ENCODE results near the gene RPE65.
"Not testable (repeated sequence)": the region's sequence is repeated elsewhere in the genome, so short reads cannot be mapped to it uniquely, and the experiment has no call there.

The RPE65 gene

DNA sequence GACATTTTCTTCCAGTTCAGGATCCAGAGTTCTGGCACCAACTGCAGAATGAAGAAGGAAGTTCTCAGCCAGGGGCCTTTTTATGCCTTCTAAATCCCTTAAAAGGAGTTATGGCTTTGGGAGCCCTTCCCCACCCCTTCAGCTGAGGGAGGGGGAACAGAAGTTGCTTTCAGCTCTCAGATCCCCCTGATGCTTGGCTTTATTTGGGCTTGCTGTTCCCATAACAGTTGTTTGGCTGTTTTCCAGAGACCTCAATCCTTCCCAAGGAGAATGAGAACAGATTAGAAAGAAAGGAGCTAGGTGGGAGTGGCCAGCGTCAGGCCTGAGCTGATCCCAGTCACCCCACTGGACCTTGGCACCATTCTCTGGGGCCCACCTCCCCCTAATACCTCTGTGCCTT lies at the start of gene RPE65:
Gene RPE65, minus strand, starts transcription at position 54 of the 400 bp plus-strand sequence. Its CDS starts 49 bp downstream, at position 5.
- DNase-seq, result no peak

DNA sequence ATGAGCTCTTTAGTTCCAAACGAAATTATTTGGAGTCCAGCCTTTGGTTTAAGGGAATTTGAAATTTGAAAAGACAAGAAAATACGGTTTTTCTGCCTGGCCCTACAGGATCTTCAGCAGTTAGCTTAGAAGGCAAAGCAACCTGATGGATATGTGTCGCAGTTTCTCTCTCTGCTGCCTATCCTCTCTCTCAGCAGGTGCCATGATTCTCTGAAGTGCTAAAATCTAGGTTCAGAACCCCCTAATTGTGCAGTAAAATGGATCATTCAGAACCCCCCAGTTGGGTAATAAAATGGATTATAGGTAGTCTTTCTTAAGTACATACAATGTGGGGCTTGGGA lies 47.6 kb upstream of the RPE65 start:
- DNase-seq, result no peak

DNA sequence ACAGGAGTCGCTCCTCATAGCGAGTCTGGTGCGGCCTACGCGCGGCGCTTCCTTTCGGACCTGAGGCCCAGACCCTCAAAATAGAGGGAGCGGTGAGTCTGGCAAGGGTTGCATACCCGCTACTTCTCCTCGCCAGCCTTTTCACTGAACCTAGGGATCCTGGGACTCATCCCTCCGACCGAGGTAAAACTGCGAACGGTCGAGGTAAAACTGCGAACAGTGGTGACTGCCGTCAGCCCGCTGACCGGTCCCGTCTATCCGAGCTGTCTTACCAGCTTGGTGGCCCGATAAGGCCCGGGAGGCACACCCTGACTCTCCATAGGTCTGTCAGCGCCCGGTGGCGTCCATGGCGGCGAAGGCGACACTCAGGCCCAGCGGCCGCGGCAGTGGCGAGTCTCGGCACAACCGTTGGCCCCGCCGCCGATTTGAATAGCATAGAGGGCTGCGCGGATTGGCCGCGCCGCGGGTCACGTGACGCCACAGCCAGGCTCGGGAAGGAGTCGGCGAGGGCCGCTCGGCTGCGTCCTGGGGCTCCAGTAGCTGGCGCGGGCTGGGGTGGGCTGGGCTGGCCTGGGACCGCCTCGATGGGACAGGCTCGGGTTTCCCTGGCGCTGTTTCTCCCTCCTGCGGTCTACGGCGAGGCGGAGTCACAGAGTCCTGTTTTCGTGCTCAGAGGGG lies 47.1 kb upstream of the RPE65 start, which contains the start of gene DEPDC1:
Gene DEPDC1, minus strand, starts transcription at position 403 of the 678 bp plus-strand sequence. Its CDS starts 83 bp downstream, at position 320.
- DNase-seq, result peak; percentile 75 to 88

DNA sequence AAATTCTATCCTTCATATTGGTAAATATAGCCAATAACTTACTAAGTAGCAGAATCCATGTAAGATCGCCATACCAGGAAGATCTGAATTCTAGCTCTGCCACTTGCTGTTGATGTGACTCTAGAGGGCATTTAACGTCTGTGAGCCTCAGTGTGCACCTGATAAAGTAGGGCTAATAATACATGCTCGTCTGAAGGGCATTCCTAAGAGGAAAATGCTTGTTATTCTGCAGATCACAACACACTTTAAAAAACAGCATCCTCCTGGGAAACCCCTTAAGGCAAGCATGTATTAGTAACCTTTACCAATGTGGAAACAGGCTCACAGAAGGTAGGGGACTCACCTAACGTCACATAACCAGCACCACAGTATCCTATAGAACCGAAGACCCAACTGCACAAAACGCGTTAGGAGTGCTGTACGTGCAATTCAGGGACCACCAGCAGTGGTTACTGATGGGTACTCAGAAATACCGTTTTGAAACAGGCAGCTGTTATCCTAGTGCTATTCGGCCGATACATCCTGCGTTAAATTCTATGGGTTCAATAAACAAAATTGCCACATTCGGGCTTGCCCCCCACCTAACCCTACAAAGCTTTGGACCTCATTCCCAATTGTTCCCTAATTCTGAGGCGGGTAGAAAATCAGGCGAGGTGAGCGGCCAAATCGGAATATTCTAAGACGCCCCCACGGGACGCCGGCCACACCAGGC lies 46.4 kb upstream of the RPE65 start:
- peak in 1 of 2 experiments; percentile 22 for DNase-seq

DNA sequence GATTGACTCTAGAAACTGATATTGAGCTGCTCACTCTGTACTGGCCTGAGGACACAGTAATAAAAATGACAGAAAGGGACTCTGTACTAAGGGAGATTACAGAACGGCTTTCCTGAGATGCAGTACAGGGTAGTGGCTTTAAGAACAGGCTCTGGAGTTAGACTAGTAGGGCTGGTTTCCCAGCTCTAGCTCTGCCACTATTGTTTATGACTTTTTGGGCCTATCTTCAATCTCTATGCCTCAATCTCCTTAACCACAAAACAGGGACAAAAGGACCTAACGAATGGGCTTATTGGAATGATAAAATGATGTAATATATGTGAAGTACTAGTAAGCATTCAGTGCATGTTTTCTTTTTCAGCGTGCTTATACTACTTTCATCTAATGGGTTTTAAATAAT lies 45.8 kb upstream of the RPE65 start:
- DNase-seq, result no peak

DNA sequence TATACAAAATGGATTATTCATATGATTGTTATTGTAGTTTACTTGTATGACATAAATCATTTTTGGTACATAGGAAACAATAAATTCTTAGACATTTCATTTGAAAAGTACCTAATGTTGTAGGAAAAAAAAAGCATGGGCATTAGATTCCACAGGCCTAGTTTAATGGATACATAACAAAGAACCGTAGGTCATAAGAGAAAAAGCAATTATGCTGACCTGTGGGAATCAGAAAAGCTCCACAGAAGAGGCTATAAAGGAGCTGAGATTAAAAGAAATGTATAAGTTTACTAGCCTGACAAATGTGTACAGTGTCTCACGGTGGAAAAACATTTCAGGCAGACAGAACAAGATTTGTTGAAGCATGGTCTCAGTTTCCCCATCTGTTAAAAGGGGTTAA lies 43.4 kb upstream of the RPE65 start:
- no peak for DNase-seq

DNA sequence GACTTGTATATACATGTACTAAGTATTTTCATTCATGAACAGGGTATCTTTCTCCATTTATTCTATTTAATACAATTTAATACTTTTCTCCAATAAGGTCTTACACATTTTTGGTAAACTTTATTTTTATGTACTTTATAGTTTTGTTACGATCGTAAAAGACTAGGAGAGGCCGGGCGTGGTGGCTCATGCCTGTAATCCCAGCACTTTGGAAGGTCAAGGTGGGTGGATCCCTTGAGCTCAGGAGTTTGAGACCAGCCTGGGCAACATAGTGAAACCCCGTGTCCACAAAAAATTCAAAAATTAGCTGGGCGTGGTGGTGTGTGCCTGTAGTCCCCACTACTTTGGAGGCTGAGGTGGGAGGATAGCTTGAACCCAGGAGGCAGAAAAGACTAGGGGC lies 42.5 kb upstream of the RPE65 start:
- not testable (repeated sequence) for DNase-seq

DNA sequence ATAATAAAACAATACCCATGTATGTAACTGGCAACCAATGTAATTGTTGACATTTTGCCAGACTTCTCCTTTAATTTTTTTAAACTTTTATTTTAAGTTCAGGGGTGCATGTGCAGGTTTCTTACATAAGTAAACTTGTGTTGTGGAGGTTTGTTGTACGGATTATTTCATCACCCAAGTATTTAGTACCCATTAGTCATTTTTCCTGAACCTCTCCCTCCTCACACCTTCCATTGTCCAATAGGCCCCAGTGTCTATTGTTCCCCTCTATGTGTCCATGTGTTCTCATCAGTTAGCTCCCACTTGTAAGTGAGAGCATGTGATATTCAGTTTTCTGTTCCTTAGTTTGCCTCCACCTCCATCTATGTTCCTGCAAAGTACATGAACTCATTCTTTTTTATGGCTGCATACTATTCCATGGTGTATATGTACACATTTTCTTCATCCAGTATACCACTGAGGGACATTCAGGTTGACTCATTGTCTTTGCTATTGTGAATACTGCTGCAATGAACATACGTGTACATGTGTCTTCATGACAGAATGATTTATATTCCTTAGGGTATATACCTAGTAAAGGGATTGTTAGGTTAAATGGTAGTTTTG lies 40.4 kb upstream of the RPE65 start:
- DNase-seq, result no peak

DNA sequence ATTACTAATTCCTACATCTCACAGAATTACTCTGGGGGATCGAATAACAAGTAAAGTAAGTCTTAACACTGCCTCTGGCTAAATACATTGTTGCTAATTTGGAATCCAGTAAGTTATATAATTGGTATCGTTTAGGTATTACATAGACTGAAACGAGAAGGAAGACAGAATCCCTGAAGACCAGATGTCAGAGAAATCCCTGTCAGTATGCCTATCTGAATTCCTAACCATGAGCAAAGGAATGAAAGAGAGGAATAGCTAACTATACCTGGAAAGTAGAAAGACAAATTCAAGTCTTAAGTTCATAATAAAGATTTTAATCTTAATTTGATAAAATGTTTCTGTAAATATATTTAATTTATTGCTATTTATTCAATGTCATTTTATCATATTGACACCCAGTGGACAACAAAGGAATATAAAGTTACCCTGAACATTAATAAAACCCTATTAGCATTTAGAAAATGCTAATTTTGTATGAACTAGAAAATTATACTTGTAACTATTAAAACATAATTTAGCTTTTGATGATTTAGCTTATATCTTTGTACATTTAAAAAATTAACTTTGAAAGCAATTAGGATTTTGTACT lies 35.8 kb upstream of the RPE65 start:
- no peak for DNase-seq

DNA sequence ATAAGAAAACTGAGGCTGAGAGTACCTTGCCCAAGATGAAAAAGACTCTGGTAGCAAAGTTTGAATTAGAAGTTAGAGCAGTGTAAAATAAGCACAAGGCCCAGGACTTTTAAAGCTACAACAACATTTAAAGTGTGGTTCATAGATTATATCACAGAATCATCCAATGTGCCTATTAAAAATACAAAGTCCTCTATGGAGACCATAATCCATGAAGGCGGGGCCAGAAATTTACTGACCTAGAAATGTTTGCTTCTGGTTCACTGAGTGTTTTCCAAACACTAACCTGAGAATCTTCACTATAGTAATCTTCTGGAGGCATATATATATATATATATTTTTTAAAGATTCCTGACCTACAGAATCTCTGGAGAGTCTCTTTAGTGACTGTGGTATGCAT lies 34.9 kb upstream of the RPE65 start:
- DNase-seq, result no peak

DNA sequence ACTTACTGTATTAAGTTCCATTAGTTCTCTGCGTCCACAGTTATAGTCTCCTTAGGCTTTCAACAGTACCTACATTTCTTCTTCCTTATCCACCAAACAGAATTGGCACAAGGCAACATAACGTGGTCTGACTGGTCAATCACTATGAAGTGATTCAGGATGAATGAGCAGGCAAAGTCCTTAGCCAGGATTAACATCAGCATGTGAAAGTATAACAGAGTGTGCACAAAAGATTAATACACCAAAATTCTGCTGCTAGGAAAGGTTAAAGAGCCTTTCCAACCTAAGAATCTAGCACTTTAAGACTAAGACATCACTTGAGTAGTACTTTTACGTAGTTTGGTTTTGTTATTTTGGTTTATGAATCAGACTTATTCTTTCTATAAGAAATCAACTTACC lies 31.3 kb upstream of the RPE65 start:
- no peak for DNase-seq

DNA sequence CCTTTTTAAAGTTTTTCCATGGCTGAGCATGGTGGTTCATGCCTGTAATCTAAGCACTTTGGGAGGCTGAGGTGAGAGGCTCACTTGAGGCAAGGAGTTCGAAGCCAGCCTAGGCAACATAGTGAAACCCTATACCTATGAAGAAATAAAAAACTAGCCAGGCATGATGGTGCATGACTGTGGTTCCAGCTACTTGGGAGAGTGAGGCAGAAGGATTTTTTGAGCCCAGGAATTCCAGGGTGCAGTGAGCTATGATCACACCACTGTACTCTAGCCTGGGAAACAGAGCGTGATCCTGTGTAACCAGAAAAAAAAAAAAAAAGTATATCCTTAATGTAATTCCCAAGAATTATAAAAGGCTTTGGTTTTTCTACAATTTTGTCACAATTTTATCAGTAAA lies 29.7 kb upstream of the RPE65 start:
- no peak for DNase-seq

DNA sequence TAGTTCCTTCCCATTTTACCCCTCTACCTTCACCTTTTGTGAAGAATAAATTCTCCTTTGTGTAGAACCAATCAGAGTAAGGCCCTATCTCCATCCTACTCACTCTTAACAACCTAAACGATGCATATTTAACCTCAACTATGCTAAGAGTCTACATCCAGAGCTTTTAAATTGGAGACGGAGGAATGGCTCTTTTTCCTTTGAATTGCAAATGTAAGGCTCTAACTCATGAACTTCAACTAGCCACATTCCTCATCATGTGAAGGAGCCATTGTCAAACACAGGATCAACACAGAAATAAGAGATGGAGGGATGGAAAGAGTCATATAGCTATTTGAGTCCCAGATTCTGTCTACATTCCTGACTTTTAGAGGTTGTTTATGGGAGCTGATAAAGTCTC lies 28.9 kb upstream of the RPE65 start:
- no peak for DNase-seq

DNA sequence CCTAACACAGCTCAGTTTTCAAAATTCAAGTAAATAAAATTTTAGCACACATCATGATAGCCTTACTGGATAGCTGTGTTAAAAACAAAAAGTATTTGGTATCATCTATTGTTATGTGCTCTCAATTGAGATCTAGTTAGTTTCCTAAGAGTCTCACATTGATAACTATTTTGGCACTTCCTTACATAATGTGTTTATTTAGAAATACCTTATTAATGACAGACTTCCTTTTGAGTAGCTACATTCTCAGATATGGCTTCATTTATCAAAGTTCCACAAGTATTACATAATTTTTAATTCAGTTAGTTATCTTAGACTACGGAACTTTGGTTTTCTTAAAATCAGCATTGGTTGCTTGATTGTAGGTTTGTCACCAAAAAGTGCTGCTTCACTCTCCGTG lies 26.9 kb upstream of the RPE65 start:
- DNase-seq, result not testable (repeated sequence)

DNA sequence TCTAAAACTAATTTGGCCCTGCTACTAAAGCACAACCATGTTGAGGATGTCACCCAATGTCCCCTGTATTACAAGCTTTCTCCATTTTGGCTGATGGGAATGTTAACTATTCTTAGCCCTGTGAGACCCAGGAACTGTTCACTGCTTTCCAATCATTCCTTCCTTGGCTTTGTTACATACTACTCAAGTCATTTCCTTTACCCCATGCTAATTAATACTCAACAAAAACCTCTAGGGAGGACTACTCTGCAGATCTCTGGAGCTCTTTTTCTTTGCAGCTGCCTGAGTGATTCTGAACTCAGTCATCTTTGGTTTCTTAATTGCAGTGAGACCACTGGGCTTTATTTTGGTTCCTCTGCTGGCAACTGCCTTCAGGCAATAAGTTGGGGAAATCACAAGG lies 23.3 kb upstream of the RPE65 start:
- DNase-seq, result no peak

DNA sequence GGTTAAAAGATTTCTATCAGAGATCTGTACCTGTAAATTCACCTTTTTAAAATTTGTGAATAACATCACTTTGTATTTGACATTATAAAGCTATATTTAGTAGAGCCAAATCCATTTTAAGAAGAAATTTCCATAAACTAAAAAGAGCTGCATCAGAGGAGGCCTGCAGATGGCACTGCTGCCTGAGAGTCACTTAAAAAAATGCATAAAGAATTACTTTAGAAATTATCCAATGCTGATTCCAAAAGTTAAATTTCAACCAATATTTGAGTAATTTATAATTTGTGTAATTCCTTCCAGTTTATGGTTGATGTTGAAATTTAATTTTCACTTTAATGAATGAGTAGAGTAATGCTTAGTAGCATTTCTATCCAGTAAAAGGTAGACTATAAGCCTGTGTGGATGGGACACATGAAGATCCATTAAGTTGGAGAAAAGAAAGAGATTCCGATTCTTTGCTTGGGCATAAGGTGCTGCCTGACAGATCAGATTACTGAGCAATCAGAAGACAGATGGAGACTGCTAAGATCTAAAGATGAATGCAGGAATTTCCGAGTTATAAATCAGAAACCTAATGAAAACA lies 20.7 kb upstream of the RPE65 start:
- peak in 1 of 2 experiments; percentile 3 for DNase-seq

DNA sequence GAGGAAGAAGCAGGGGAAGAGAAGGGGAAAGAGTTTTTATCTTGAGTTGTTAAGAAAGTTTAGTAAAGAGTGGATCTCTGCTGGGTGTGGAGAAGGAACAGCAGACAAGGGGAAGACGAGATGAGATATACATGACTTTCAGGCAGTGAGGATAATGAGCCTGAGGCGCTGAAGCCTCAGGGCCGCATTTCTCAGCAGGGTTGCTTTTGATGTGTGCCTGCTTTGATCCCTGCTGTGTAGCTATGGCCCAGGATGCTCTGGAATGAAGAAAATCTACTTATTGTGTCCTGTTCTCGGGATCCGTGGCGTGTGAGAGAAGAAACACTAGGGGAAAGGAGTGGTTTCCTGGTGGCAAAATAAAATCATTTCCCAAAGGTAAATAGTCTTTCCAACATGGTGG lies 15.1 kb upstream of the RPE65 start:
- no peak for DNase-seq

DNA sequence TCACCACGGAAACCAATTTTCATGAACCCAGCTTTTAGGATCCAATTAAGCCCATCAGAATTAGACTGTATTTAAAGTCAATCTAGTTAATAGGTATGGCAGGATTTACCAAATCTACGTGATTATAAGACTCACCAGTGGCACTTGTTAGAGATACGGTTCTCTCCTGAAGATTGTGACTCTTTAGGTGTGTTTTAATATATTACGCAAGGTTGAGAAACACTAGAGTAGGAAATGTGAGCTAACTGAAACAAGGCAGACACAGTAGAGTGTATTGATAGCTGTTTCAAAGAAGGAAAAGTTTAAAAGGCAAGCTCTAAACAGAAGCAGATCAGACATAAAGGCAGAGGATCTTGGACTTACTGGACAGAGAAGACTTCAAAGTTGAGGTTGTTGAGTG lies 11.2 kb upstream of the RPE65 start:
- no peak for DNase-seq

DNA sequence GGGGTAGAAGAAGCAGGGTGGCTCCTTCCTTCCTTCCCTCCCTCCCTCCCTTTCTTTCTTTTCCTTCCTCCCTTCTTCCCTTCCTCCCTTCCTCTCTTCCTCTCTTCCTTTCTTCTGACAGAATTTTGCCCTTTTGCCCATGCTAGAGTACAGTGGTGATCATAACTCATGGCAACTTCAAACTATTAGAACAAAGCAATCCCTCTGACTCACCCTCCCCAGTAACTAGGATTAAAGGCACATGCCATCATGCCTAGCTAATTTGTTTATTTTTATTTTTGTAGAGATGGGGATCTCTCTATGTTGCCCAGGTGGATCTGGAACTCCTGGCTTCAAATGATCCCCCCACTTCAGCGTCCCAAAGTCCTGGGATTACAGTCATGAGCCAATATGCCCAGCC lies 10.0 kb upstream of the RPE65 start:
- DNase-seq, result no peak

DNA sequence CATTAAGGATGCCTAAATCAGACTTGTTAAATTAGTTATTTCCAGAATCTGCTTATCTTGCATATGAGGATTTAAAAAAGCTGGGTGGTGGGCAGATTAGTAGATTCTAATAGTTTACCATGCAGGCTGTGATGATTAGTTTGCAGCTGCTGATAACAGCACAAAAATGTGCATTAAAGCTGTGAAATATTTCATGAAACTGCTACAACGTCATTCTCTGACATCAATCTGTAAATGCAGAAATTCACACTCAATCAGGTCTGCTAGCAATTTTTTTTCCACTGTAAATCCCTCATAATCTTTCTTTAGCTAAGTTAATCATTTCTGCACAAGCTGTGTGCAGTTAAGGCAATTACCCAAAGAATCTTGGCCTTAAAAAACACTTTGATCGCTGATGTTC lies 9.3 kb upstream of the RPE65 start:
- DNase-seq, result no peak

DNA sequence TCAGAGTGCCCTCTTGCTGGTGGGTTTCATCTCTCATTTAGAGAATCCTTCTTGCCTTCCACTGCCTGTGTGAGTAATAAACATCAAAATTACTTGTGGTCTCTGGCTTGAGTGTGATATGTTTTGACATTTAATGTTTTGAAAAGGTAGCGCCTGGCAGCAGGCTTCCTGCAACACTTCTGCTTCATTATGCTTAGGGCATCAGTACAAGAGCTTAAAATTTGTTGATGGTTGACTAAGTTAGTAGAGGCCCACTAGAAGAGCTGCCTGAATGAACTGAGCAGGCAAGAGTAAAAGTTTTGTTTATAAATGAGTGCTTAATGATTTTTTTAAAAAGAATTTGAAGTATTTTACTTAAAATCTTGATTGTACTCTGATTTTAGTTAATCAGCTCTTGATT lies 6.4 kb upstream of the RPE65 start:
- no peak for DNase-seq

DNA sequence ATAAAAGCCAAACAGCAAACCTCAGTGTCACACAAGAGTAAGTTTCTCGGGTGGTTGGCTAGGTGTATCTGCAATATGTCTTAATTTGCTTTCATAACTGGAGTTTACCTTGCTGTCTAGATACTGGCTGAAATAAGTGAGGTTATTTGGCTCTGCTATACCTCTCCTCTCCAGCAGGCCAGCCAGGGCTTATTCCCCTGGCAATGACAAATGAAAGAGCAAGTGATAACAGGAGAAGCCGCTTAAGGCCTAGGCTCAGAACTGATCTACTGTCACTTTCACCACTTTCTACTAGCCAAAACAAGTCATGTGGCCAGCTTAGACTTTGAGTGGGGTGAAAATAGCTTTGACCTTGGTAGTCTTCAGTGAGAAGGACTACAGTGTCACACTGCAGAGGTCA lies 4.8 kb upstream of the RPE65 start:
- DNase-seq, result no peak

DNA sequence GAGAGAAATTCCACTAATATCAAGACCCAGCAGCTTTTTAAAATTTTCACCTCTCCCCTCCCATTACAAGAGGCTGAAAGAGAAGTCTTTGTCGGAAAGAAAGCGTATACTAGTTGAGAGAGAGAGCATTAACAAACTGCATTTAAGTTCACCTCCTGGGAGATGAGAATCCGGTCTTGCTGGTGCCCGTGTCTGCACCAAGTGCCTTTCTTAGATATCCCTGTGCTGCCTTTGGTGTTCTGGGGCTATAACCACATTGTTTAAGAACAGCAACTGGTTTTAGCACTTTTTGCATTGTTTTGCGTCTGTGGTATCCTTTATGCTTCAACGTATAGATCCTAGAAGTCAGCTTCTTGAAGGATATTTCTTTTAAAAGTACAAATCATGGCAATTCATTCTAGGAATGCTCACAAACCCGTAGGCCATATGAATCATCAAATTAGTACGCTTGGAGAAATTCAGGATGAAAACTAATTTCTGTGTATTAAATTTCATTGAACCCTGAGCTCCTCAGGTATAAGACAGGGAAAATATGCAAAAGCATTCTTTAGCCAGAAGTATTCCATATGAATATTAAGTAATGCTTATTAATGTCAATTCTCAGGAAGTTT lies 3.4 kb upstream of the RPE65 start:
- no peak for DNase-seq
